Mammary epithelial cell (primary cell): Measurements from ENCODE around the gene FAM240A.

ENCODE experiments used
- EZH2 ChIP-seq: IDR thresholded peaks from 2 replicates; pipeline ENCODE4 v1.6.1; 2012; ENCODE audit warnings: low read length, inconsistent platforms, borderline replicate concordance
- TF ChIP-seq, protein P1 (sequence below), 2 donors: IDR thresholded peaks in 1 of 2; conservative IDR thresholded peaks in 1 of 2; 2 replicates each; pipeline ENCODE4 v1.5.1; 2011 to 2012; ENCODE audit warnings: inconsistent platforms in 2 of 2, low read length in 2 of 2, mild to moderate bottlenecking in 2 of 2, control low read depth in 1 of 2, low read depth in 1 of 2; ENCODE audit not compliant: insufficient read depth in 1 of 2; ENCODE audit errors: extremely low read depth in 1 of 2

GRCh38 chr3:46634856-46635255, 22.5 kb downstream of the FAM240A start:
- TF ChIP-seq, protein P1, sequence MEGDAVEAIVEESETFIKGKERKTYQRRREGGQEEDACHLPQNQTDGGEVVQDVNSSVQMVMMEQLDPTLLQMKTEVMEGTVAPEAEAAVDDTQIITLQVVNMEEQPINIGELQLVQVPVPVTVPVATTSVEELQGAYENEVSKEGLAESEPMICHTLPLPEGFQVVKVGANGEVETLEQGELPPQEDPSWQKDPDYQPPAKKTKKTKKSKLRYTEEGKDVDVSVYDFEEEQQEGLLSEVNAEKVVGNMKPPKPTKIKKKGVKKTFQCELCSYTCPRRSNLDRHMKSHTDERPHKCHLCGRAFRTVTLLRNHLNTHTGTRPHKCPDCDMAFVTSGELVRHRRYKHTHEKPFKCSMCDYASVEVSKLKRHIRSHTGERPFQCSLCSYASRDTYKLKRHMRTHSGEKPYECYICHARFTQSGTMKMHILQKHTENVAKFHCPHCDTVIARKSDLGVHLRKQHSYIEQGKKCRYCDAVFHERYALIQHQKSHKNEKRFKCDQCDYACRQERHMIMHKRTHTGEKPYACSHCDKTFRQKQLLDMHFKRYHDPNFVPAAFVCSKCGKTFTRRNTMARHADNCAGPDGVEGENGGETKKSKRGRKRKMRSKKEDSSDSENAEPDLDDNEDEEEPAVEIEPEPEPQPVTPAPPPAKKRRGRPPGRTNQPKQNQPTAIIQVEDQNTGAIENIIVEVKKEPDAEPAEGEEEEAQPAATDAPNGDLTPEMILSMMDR (conservative IDR thresholded peaks at IDR 0.05 in 1 of 2, IDR thresholded peaks at IDR 0.05 in 1 of 2; ENCODE audit: extremely low read depth in 1 of 2, insufficient read depth in 1 of 2, low read depth in 1 of 2, low read length in 2 of 2), result no peak
- TF ChIP-seq EZH2, result no peak
